Epithelial cell of esophagus (primary cell): ENCODE data around the gene DSCAM.

Experiments used
- DNase-seq: peaks from one replicate; pipeline ENCODE4 v3.0.0; 2010; ENCODE audit warnings: low read depth
- H3K4me3 ChIP-seq: 2 replicates; pipeline ENCODE4 v1.5.1; 2011; ENCODE audit warnings: mild to moderate bottlenecking, low read length, control low read depth
- CTCF ChIP-seq: IDR thresholded peaks from 2 replicates; pipeline ENCODE4 v1.5.1; 2011; ENCODE audit warnings: low read depth, mild to moderate bottlenecking, low read length, control low read depth, inconsistent platforms; ENCODE audit not compliant: insufficient read depth; ENCODE audit errors: missing control alignments

Gene DSCAM

GRCh38 chr21:40474513-40474912, 372.4 kb downstream of the DSCAM start:
- no peak overlapping the region for H3K4me3 ChIP-seq
- DNase-seq, result no peak
- TF ChIP-seq CTCF, result no peak

GRCh38 chr21:40472013-40472412, 374.9 kb downstream of the DSCAM start:
- no peak for TF ChIP-seq CTCF
- DNase-seq, result no peak

GRCh38 chr21:40471103-40471502, 375.9 kb downstream of the DSCAM start:
- no peak overlapping the region for H3K4me3 ChIP-seq
- peak; percentile 9 for DNase-seq
- no peak for TF ChIP-seq CTCF

More at GRCh38 chr21:40472013-40472412, 374.9 kb downstream of the DSCAM start:
- H3K4me3 ChIP-seq, result no peak overlapping the region

GRCh38 chr21:40466893-40467483, 380.0 kb downstream of the DSCAM start:
- peak; percentile 60 for DNase-seq
- H3K4me3 ChIP-seq, result no peak overlapping the region
- peak; percentile 49 for TF ChIP-seq CTCF

GRCh38 chr21:40465382-40465781, 381.6 kb downstream of the DSCAM start:
- TF ChIP-seq CTCF, result no peak
- no peak overlapping the region for H3K4me3 ChIP-seq
- DNase-seq, result no peak

GRCh38 chr21:40463176-40463575, 383.8 kb downstream of the DSCAM start:
- no peak for TF ChIP-seq CTCF
- no peak for DNase-seq
- H3K4me3 ChIP-seq, result no peak overlapping the region

GRCh38 chr21:40461008-40461407, 385.9 kb downstream of the DSCAM start:
- DNase-seq, result no peak
- no peak overlapping the region for H3K4me3 ChIP-seq
- TF ChIP-seq CTCF, result no peak
